HEK293 (cell line): ENCODE results near the gene PALM3.
A peak's percentile ranks its signal among the peaks of the same experiment; 100 is the strongest.

Experiments
- CTCF ChIA-PET: fragments of 350-600 bp; formaldehyde crosslinking; extraction: SDS; loops from one replicate; lab custom pipeline; 2021; ENCODE audit warnings: antibody characterized with exemption; lab: Yijun Ruan, JAX
- POLR2A ChIA-PET: fragments of 300-600 bp; formaldehyde crosslinking; extraction: SDS; loops from one replicate; lab custom pipeline; 2020; ENCODE audit warnings: antibody characterized with exemption, inconsistent platforms; lab: Yijun Ruan, JAX
- H3K27ac ChIP-seq: fragments of 200-500 bp; sonication (Bioruptor generic); 2 replicates; pipeline ENCODE4 v1.5.1; 2014; ENCODE audit warnings: low read depth, low read length, control low read depth, inconsistent platforms; ENCODE audit errors: extremely low read depth
- H3K36me3 ChIP-seq, 2 experiments: fragments of 200-500 bp in 1 of 2; sonication (Bioruptor generic) in 1 of 2; 1 replicate in 1 of 2; 2 replicates in 1 of 2; pipeline ENCODE4 v1.5.1; 2014 to 2017; ENCODE audit warnings: inconsistent platforms in 2 of 2, low read length in 2 of 2; ENCODE audit not compliant: control insufficient read depth in 2 of 2, insufficient read depth in 1 of 2
- H3K4me1 ChIP-seq: fragments of 200-500 bp; sonication (Bioruptor generic); 2 replicates; pipeline ENCODE4 v1.5.1; 2014; ENCODE audit warnings: mild to moderate bottlenecking, low read length, inconsistent platforms; ENCODE audit not compliant: control insufficient read depth, insufficient read depth
- H3K4me3 ChIP-seq: 2 replicates; pipeline ENCODE4 v1.5.1; 2011; ENCODE audit warnings: low read depth, mild to moderate bottlenecking, control low read depth, low read length, moderate library complexity
- H3K9me3 ChIP-seq: fragments of 200-500 bp; sonication (Bioruptor generic); 2 replicates; pipeline ENCODE4 v1.5.1; 2014; ENCODE audit warnings: low read depth, low read length, inconsistent platforms; ENCODE audit not compliant: control insufficient read depth, insufficient read depth
- FEZF1 ChIP-seq: fragments of 450-650 bp; formaldehyde crosslinking; IDR thresholded peaks from 2 replicates; pipeline ENCODE4 v1.5.1; 2016; ENCODE audit warnings: missing biosample characterization, missing genetic modification characterization
- MZF1 ChIP-seq: fragments of 450-650 bp; formaldehyde crosslinking; IDR thresholded peaks from 2 replicates; pipeline ENCODE4 v1.5.1; 2017; ENCODE audit warnings: missing biosample characterization, missing genetic modification characterization, borderline replicate concordance
- OSR2 ChIP-seq: fragments of 450-650 bp; formaldehyde crosslinking; IDR thresholded peaks from 2 replicates; pipeline ENCODE4 v1.5.1; 2016; ENCODE audit warnings: missing biosample characterization, missing genetic modification characterization
- OVOL3 ChIP-seq: fragments of 450-650 bp; formaldehyde crosslinking; IDR thresholded peaks from 2 replicates; pipeline ENCODE4 v1.5.1; 2016; ENCODE audit warnings: missing biosample characterization, missing genetic modification characterization
- SP3 ChIP-seq: fragments of 450-650 bp; formaldehyde crosslinking; IDR thresholded peaks from 2 replicates; pipeline ENCODE4 v1.5.1; 2016; ENCODE audit warnings: missing biosample characterization, missing genetic modification characterization
- WT1 ChIP-seq: fragments of 450-650 bp; formaldehyde crosslinking; IDR thresholded peaks from 2 replicates; pipeline ENCODE4 v1.5.1; 2016; ENCODE audit warnings: missing biosample characterization, missing genetic modification characterization
- ZBTB17 ChIP-seq: fragments of 450-650 bp; formaldehyde crosslinking; IDR thresholded peaks from 2 replicates; pipeline ENCODE4 v1.5.1; 2016; ENCODE audit warnings: missing biosample characterization, missing genetic modification characterization
- ZFHX2 ChIP-seq: fragments of 450-650 bp; formaldehyde crosslinking; conservative IDR thresholded peaks from 2 replicates; pipeline ENCODE4 v1.5.1; 2016; ENCODE audit warnings: missing biosample characterization, missing genetic modification characterization
- ZNF558 ChIP-seq: fragments of 450-650 bp; formaldehyde crosslinking; IDR thresholded peaks from 2 replicates; pipeline ENCODE4 v1.5.1; 2016; ENCODE audit warnings: missing biosample characterization, missing genetic modification characterization
- ZNF585B ChIP-seq: fragments of 450-650 bp; formaldehyde crosslinking; IDR thresholded peaks from 2 replicates; pipeline ENCODE4 v1.5.1; 2016; ENCODE audit warnings: missing biosample characterization, missing genetic modification characterization
- ZNF596 ChIP-seq: fragments of 450-650 bp; IDR thresholded peaks from 2 replicates; pipeline ENCODE4 v1.5.0; 2018; ENCODE audit warnings: missing biosample characterization, mild to moderate bottlenecking, missing genetic modification characterization, moderate library complexity
- ZNF664 ChIP-seq: fragments of 450-650 bp; formaldehyde crosslinking; IDR thresholded peaks from 2 replicates; pipeline ENCODE4 v1.5.1; 2016; ENCODE audit warnings: missing biosample characterization, missing genetic modification characterization
- ZNF677 ChIP-seq: fragments of 450-650 bp; IDR thresholded peaks from 2 replicates; pipeline ENCODE4 v1.5.0; 2018; ENCODE audit warnings: missing biosample characterization, mild to moderate bottlenecking, missing genetic modification characterization, moderate library complexity
- ZNF776 ChIP-seq: fragments of 450-650 bp; formaldehyde crosslinking; IDR thresholded peaks from 2 replicates; pipeline ENCODE4 v1.5.0; 2017; ENCODE audit warnings: missing biosample characterization, missing genetic modification characterization, borderline replicate concordance
- ZNF792 ChIP-seq: fragments of 450-650 bp; formaldehyde crosslinking; IDR thresholded peaks from 2 replicates; pipeline ENCODE4 v1.5.1; 2016; ENCODE audit warnings: missing biosample characterization, missing genetic modification characterization
- ZNF843 ChIP-seq: fragments of 450-650 bp; formaldehyde crosslinking; IDR thresholded peaks from 2 replicates; pipeline ENCODE4 v1.5.1; 2016; ENCODE audit warnings: missing biosample characterization, missing genetic modification characterization
- TF ChIP-seq, protein P1 (sequence below): fragments of 450-650 bp; formaldehyde crosslinking; IDR thresholded peaks from 2 replicates; pipeline ENCODE4 v1.5.1; 2016; ENCODE audit warnings: missing biosample characterization, missing genetic modification characterization
- TF ChIP-seq, protein P2 (sequence below): fragments of 450-650 bp; formaldehyde crosslinking; IDR thresholded peaks from 2 replicates; pipeline ENCODE4 v1.5.1; 2017; ENCODE audit warnings: missing biosample characterization, missing genetic modification characterization
- TF ChIP-seq, protein P3 (sequence below): fragments of 450-650 bp; formaldehyde crosslinking; IDR thresholded peaks from 2 replicates; pipeline ENCODE4 v1.5.1; 2016; ENCODE audit warnings: missing biosample characterization, missing genetic modification characterization
- TF ChIP-seq, protein P4 (sequence below): fragments of 450-650 bp; formaldehyde crosslinking; IDR thresholded peaks from 2 replicates; pipeline ENCODE4 v1.5.1; 2016; ENCODE audit warnings: missing biosample characterization, missing genetic modification characterization, borderline replicate concordance

The PALM3 gene

DNA sequence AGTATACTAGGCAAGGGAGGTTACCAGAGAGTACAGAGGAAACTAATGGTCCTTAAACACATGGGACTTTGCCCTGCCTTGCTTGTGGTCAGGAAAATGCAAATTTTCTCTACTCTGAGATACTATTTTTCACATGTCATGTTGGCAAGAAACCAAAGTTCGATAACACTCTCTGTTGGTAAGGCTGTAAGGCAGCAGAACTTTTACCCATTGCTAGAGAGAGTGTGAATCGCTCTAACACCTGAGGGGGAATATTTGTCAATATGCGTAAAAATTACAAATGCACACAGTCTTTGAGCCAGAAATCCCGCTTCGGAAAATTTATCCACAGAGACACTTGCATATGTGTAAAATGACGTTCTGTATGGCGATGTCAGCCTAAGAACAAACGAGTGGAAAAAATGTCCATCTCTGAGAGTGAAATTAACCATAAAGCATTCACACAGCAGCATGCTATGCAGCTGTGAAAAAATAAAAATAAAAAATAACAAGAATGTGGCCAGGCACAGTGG, 46.3 kb downstream of the PALM3 start:
- H3K4me1 ChIP-seq, result no peaks in the 10 kb centered on the region
- H3K4me3 ChIP-seq, result no peak overlapping the region
- H3K27ac ChIP-seq, result no peak overlapping the region
- CTCF ChIA-PET, result interaction anchor here (0.6 to 0.9 kb wide), 2 partner anchors 13 to 16 kb away, joined by 3 read pairs; partner anchors contain the start of gene IL27RA
- POLR2A ChIA-PET, result interaction anchor here (0.7 to 2.2 kb wide), 2 partner anchors 9 to 1270 kb away, joined by 4 to 6 read pairs; partner anchors contain the start of gene RFX1
- H3K9me3 ChIP-seq, result no peaks in the 10 kb centered on the region
- TF ChIP-seq, protein P1, sequence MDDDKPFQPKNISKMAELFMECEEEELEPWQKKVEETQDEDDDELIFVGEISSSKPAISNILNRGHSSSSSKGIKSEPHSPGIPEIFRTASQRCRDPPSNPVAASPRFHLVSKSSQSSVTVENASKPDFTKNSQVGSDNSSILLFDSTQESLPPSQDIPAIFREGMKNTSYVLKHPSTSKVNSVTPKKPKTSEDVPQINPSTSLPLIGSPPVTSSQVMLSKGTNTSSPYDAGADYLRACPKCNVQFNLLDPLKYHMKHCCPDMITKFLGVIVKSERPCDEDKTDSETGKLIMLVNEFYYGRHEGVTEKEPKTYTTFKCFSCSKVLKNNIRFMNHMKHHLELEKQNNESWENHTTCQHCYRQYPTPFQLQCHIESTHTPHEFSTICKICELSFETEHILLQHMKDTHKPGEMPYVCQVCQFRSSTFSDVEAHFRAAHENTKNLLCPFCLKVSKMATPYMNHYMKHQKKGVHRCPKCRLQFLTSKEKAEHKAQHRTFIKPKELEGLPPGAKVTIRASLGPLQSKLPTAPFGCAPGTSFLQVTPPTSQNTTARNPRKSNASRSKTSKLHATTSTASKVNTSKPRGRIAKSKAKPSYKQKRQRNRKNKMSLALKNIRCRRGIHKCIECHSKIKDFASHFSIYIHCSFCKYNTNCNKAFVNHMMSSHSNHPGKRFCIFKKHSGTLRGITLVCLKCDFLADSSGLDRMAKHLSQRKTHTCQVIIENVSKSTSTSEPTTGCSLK (tag by site-specific recombination), result no peak
- TF ChIP-seq SP3 (tag by site-specific recombination) (no peak), ZNF664 (tag by site-specific recombination) (peak; percentile 70; the same call in 1 of the 2 replicates), ZBTB17 (peak; percentile 67)
- TF ChIP-seq, protein P2, sequence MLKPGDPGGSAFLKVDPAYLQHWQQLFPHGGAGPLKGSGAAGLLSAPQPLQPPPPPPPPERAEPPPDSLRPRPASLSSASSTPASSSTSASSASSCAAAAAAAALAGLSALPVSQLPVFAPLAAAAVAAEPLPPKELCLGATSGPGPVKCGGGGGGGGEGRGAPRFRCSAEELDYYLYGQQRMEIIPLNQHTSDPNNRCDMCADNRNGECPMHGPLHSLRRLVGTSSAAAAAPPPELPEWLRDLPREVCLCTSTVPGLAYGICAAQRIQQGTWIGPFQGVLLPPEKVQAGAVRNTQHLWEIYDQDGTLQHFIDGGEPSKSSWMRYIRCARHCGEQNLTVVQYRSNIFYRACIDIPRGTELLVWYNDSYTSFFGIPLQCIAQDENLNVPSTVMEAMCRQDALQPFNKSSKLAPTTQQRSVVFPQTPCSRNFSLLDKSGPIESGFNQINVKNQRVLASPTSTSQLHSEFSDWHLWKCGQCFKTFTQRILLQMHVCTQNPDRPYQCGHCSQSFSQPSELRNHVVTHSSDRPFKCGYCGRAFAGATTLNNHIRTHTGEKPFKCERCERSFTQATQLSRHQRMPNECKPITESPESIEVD (tag by site-specific recombination), result 0 out of 2 replicates have a peak, but pooled peaks have one; percentile 13
- TF ChIP-seq, protein P3, sequence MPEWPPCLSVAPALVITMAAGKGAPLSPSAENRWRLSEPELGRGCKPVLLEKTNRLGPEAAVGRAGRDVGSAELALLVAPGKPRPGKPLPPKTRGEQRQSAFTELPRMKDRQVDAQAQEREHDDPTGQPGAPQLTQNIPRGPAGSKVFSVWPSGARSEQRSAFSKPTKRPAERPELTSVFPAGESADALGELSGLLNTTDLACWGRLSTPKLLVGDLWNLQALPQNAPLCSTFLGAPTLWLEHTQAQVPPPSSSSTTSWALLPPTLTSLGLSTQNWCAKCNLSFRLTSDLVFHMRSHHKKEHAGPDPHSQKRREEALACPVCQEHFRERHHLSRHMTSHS (tag by site-specific recombination), result no peak
- no peaks in the 10 kb centered on the region for H3K36me3 ChIP-seq

DNA sequence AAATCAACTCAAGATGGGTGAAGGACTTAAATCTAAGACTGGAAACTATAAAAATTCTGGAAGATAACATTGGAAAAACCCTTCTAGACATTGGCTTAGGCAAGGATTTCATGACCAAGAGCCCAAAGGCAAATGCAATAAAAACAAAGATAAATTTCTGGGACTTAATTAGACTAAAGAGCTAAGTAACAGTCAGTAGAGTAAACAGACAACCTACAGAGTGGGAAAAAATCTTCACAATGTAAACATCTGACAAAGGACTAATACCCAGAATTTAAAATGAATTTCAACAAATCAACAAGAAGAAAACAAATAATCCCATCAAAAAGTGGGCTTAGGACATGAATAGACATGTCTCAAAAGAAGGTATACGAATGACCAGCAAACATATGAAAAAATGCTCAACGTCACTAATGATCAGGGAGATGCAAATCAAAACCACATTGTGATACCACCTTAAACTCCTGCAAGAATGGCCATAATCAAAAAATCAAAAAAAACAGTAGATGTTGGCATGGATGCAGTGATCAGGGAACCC, 49.4 kb downstream of the PALM3 start:
- ChIA-PET CTCF (no interaction called here), POLR2A (no interaction called here)
- H3K4me1 ChIP-seq, result no peaks in the 10 kb centered on the region
- TF ChIP-seq MZF1 (tag by site-specific recombination) (no peak), ZNF596 (tag by site-specific recombination) (no peak), ZNF792 (tag by site-specific recombination) (no peak), ZFHX2 (tag by site-specific recombination) (no peak), ZNF677 (tag by site-specific recombination) (no peak), ZBTB17 (no peak), OSR2 (tag by site-specific recombination) (peak; percentile 47; the same call in 1 of the 2 replicates), ZNF843 (0 out of 2 replicates have a peak, but pooled peaks have one; percentile 22), ZNF776 (tag by site-specific recombination) (no peak), WT1 (0 out of 2 replicates have a peak, but pooled peaks have one; percentile 26), FEZF1 (tag by site-specific recombination) (0 out of 2 replicates have a peak, but pooled peaks have one; percentile 22), ZNF585B (tag by site-specific recombination) (no peak), OVOL3 (tag by site-specific recombination) (0 out of 2 replicates have a peak, but pooled peaks have one; percentile 17), ZNF558 (tag by site-specific recombination) (peak; percentile 98)
- TF ChIP-seq, protein P2 (tag by site-specific recombination), result peak; percentile 90
- TF ChIP-seq, protein P4, sequence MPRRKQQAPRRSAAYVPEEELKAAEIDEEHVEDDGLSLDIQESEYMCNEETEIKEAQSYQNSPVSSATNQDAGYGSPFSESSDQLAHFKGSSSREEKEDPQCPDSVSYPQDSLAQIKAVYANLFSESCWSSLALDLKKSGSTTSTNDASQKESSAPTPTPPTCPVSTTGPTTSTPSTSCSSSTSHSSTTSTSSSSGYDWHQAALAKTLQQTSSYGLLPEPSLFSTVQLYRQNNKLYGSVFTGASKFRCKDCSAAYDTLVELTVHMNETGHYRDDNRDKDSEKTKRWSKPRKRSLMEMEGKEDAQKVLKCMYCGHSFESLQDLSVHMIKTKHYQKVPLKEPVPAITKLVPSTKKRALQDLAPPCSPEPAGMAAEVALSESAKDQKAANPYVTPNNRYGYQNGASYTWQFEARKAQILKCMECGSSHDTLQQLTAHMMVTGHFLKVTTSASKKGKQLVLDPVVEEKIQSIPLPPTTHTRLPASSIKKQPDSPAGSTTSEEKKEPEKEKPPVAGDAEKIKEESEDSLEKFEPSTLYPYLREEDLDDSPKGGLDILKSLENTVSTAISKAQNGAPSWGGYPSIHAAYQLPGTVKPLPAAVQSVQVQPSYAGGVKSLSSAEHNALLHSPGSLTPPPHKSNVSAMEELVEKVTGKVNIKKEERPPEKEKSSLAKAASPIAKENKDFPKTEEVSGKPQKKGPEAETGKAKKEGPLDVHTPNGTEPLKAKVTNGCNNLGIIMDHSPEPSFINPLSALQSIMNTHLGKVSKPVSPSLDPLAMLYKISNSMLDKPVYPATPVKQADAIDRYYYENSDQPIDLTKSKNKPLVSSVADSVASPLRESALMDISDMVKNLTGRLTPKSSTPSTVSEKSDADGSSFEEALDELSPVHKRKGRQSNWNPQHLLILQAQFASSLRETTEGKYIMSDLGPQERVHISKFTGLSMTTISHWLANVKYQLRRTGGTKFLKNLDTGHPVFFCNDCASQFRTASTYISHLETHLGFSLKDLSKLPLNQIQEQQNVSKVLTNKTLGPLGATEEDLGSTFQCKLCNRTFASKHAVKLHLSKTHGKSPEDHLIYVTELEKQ, result no peak
- H3K36me3 ChIP-seq, result no peaks in the 10 kb centered on the region
- no peaks in the 10 kb centered on the region for H3K9me3 ChIP-seq
- H3K4me3 ChIP-seq, result no peak overlapping the region
- peak overlapping the region; percentile 7; the same call in 1 of the 2 replicates for H3K27ac ChIP-seq
